GM12874 (cell line): Measurements from ENCODE around the gene MYT1.

Experiments used
- CTCF ChIP-seq: IDR thresholded peaks from 2 replicates; pipeline ENCODE4 v1.5.1; 2011; ENCODE audit warnings: low read depth, mild to moderate bottlenecking, control low read depth, low read length, moderate library complexity; ENCODE audit not compliant: insufficient read depth

Gene MYT1

DNA sequence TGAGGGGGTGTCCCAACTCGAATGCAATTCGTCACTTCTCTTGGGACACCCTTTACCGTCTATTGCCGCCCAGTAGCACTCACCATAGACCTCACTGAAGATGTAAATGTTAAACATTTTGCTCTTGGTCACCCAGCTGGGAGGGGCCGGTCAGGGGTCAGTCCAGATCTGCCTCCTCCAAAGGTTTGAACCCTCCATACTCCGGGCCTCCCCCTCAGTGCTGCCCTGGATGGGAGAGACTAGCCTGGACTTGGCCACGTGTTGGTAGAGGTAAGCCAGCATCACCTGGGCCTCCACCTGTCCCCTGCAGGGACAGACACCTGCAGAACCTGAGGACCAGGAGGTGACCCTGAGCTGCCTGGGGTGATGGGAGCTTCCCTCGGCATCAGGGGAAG, 5.0 kb upstream of the MYT1 start:
- TF ChIP-seq CTCF, result no peak

- no peak for TF ChIP-seq CTCF
These were observed 4.5 kb upstream of the MYT1 start for GRCh38 chr20:64159711-64160110.

GRCh38 chr20:64160118-64160517, 4.1 kb upstream of the MYT1 start:
- no peak for TF ChIP-seq CTCF

GRCh38 chr20:64160526-64161355, 3.5 kb upstream of the MYT1 start:
- no peak for TF ChIP-seq CTCF

GRCh38 chr20:64161356-64162238, 2.7 kb upstream of the MYT1 start:
- TF ChIP-seq CTCF, result no peak

GRCh38 chr20:64162239-64162910, 1.9 kb upstream of the MYT1 start:
- no peak for TF ChIP-seq CTCF

GRCh38 chr20:64163776-64164122, 503 bp upstream of the MYT1 start:
- TF ChIP-seq CTCF, result no peak
